ENCODE results near the gene CPSF3.

CPSF3 gene

DNA sequence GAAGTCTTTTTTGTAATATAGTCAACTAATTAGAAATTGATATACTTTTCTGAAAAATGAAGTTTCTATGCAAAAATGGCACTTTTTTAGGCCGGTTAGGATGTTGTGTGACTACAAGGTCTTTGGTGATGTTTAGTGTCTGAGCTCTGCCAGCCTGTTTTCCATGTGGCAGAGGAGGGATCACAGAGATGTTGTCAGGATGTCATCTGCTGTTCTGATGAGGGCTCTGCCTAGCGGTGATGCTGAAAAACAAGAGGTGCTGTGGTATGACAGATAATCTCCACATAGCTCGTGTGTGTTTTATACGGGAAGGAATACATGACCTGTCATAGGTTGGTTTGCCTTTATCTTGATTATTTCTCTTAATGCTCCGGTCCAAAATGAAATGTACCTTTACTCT is 38.9 kb downstream of the CPSF3 start:
- no peak for DNase-seq (ENCODE audit: low read depth, low spot score)
- TF ChIP-seq, protein P1, sequence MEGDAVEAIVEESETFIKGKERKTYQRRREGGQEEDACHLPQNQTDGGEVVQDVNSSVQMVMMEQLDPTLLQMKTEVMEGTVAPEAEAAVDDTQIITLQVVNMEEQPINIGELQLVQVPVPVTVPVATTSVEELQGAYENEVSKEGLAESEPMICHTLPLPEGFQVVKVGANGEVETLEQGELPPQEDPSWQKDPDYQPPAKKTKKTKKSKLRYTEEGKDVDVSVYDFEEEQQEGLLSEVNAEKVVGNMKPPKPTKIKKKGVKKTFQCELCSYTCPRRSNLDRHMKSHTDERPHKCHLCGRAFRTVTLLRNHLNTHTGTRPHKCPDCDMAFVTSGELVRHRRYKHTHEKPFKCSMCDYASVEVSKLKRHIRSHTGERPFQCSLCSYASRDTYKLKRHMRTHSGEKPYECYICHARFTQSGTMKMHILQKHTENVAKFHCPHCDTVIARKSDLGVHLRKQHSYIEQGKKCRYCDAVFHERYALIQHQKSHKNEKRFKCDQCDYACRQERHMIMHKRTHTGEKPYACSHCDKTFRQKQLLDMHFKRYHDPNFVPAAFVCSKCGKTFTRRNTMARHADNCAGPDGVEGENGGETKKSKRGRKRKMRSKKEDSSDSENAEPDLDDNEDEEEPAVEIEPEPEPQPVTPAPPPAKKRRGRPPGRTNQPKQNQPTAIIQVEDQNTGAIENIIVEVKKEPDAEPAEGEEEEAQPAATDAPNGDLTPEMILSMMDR (IDR thresholded peaks at IDR 0.05; ENCODE audit: low read depth, low read length), result no peak
- in situ Hi-C loops (cut with HindIII; ENCODE audit: low sequenced_read_pairs), result no loop called here
- H3K4me3 ChIP-seq (ENCODE audit: low read depth, low read length), result no peak overlapping the region

DNA sequence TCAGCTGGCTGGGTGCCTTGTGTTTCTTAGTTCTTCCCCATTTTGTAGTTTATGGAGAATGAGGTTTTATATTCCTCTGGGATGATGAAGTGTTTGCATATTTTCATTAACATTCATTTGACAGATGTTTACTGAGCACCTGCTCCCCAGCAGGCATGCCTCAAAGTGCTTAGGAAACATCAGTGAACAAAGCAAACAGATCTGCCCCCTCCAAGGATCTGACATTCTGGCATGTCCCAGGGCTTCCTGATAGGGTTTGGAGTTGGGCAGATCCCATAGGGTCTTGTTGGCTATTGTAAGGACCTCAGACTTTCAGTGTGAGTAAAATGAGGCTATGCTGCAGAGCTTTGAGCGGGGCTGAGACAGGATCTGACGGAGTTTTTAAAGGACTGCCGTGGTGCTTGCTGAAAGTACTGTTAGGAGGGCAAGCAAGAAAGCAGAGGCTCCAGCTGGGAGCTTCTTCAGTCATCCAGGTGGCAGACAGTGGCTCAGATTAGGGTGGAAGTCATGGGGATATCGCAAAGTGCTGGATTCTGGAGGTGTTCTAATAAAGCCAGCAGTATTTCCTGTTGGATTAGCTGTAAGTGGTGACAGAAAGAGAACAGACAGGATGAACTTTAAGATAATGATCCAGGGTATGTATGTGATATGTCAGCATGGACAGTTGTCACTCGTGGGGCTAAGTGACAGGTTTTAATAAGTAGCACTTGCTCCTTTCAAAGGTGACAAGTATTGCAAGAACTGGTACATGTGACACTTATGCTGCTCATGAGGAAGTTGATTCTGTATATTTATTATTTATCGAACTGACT is 39.6 kb downstream of the CPSF3 start:
- TF ChIP-seq, protein P1 (IDR thresholded peaks at IDR 0.05; ENCODE audit: low read depth, low read length), result no peak
- in situ Hi-C loops (cut with HindIII; ENCODE audit: low sequenced_read_pairs), result no loop called here
- H3K4me3 ChIP-seq (ENCODE audit: low read depth, low read length), result no peak overlapping the region
- no peak for DNase-seq (ENCODE audit: low read depth, low spot score)

DNA sequence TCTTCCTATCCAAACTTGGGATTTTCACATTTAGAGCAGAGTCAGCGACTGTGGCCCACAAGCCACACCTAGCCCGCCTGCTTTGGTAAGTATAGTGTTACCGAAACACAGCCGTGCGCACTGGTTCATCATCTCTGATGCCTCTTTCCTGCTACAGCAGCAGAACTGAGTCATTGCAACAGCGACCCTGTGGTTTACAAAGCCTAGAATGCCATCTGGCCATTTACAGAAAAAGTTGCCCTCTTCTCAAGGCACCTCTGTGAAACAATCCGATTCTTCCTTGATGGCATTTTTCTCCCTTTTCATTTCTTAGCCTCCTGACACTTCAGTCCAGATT is 40.2 kb downstream of the CPSF3 start:
- DNase-seq (ENCODE audit: low read depth, low spot score), result peak; percentile 36
- TF ChIP-seq, protein P1 (IDR thresholded peaks at IDR 0.05; ENCODE audit: low read depth, low read length), result no peak
- in situ Hi-C loops (cut with HindIII; ENCODE audit: low sequenced_read_pairs), result no loop called here
- no peak overlapping the region for H3K4me3 ChIP-seq (ENCODE audit: low read depth, low read length)

DNA sequence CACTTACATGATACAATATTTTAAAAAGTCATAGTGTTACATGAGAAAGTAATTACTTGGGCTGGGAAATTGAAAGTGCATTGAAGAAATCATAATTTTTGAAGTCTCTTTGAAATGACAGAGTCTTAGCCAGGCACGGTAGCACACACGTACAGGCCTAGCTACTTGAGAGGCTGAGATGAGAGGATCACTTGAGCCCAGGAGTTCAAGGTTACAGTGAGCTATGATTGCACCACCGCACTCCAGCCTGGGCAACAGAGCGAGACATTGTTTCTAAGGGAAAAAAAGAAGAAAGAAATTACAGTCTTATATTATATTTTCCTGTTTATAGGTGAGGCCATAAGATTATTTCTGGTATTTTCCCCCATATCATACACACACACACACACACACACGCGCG is 41.7 kb downstream of the CPSF3 start:
- TF ChIP-seq, protein P1 (IDR thresholded peaks at IDR 0.05; ENCODE audit: low read depth, low read length), result no peak
- no peak overlapping the region for H3K4me3 ChIP-seq (ENCODE audit: low read depth, low read length)
- in situ Hi-C loops (cut with HindIII; ENCODE audit: low sequenced_read_pairs), result no loop called here
- no peak for DNase-seq (ENCODE audit: low read depth, low spot score)

DNA sequence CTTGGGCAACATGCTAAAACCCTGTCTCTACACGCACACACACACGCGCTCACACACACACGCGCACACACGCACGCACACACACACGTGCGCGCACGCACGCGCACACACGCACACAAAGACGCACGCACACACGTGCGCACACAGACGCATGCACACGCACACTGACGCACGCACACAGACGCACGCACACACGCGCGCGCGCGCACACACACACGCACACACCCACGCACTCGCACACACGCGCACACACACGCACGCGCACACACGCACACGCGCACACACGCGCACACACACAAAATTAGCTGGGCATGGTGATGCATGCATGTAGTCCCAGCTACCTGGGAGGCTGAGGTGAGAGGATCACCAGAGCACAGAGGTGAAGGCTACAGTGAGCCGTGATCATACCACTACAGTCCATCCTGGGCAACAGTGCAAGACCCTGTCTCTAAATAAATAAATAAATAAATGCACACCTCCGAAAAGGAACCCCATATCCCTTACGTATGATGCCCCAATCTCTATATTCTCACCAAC is 42.8 kb downstream of the CPSF3 start:
- H3K4me3 ChIP-seq (ENCODE audit: low read depth, low read length), result no peak overlapping the region
- no peak for DNase-seq (ENCODE audit: low read depth, low spot score)
- TF ChIP-seq, protein P1 (IDR thresholded peaks at IDR 0.05; ENCODE audit: low read depth, low read length), result no peak
- in situ Hi-C loops (cut with HindIII; ENCODE audit: low sequenced_read_pairs), result no loop called here

DNA sequence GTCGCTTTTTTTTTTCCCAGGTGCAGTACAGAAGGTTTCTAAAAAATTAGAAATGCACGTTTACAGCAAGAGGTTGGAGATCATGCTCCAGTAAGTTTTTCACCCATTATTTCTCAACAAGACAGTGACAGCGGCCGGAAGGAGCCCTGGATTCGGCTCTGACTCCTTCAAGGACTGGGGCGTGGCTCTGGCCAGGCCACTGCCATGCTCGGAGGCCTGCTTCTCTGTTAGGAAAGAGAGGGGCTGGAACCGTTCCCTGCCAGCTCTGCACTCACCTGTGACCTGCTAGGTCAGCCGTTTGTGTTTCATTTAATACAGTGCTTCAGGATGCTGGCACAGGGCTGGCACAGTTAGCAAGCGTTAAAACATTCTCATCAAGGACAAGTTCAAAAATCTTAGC is 44.2 kb downstream of the CPSF3 start:
- in situ Hi-C loops (cut with HindIII; ENCODE audit: low sequenced_read_pairs), result no loop called here
- H3K4me3 ChIP-seq (ENCODE audit: low read depth, low read length), result no peak overlapping the region

More for the DNA sequence above, 44.2 kb downstream of the CPSF3 start:
- no peak for DNase-seq (ENCODE audit: low read depth, low spot score)
- TF ChIP-seq, protein P1 (IDR thresholded peaks at IDR 0.05; ENCODE audit: low read depth, low read length), result no peak

All from astrocyte of the spinal cord (primary cell).